Subcutaneous abdominal adipose tissue (tissue), 5 donors: Measurements from ENCODE around the gene LPIN1.

Experiments used
- H3K27ac ChIP-seq: one replicate; pipeline ENCODE4 v1.7.0; 2013; ENCODE audit warnings: low read depth, mild to moderate bottlenecking, inconsistent platforms, low read length, moderate library complexity
- H3K27me3 ChIP-seq, 5 donors: one replicate each; pipeline ENCODE4 v1.7.0; 2013; ENCODE audit warnings: low read length in 5 of 5, inconsistent platforms in 1 of 5; ENCODE audit not compliant: control insufficient read depth in 5 of 5, insufficient read depth in 4 of 5
- H3K36me3 ChIP-seq, 5 donors: one replicate each; pipeline ENCODE4 v1.7.0; 2013; ENCODE audit warnings: low read length in 5 of 5; ENCODE audit not compliant: control insufficient read depth in 5 of 5, insufficient read depth in 5 of 5
- H3K4me1 ChIP-seq, 5 donors: one replicate each; pipeline ENCODE4 v1.7.0; 2013; ENCODE audit warnings: low read length in 5 of 5, mild to moderate bottlenecking in 3 of 5, moderate library complexity in 1 of 5; ENCODE audit not compliant: control insufficient read depth in 5 of 5, insufficient read depth in 5 of 5
- H3K4me3 ChIP-seq, 5 donors: one replicate each; pipeline ENCODE4 v1.7.0; 2013; ENCODE audit warnings: low read length in 5 of 5, low read depth in 1 of 5
- H3K9ac ChIP-seq, 5 donors: one replicate each; pipeline ENCODE4 v1.7.0; 2013; ENCODE audit warnings: low read length in 5 of 5, mild to moderate bottlenecking in 4 of 5, moderate library complexity in 3 of 5
- H3K9me3 ChIP-seq, 5 donors: one replicate each; pipeline ENCODE4 v1.7.0; 2013; ENCODE audit warnings: low read length in 5 of 5; ENCODE audit not compliant: control insufficient read depth in 5 of 5
- donor health status: healthy.
- donor health status: healthy.
- donor health status: healthy.
- donor health status: healthy.
- donor health status: healthy.

The LPIN1 gene

GRCh38 chr2:11761259-11761658 lies 14.8 kb downstream of the LPIN1 start:
- Histone ChIP-seq H3K9me3 (no peaks in the 10 kb centered on the region), H3K27me3 (no peaks in the 10 kb centered on the region), H3K27ac (no peak overlapping the region)

GRCh38 chr2:11762031-11762430 lies 15.6 kb downstream of the LPIN1 start:
- Histone ChIP-seq H3K27ac (no peak overlapping the region), H3K9me3 (no peaks in the 10 kb centered on the region), H3K4me1 (peaks cover 0 to 16% (median 9%) of the 10 kb centered on the region in 5 donors), H3K9ac (no peak overlapping the region), H3K4me3 (no peak overlapping the region), H3K27me3 (no peaks in the 10 kb centered on the region), H3K36me3 (peaks cover 0 to 25% (median 19%) of the 10 kb centered on the region in 5 donors)

More at GRCh38 chr2:11761259-11761658, 14.8 kb downstream of the LPIN1 start:
- Histone ChIP-seq H3K4me3 (no peak overlapping the region), H3K9ac (no peak overlapping the region), H3K4me1 (peaks cover 0 to 13% (median 9%) of the 10 kb centered on the region in 5 donors), H3K36me3 (peaks cover 0 to 17% (median 12%) of the 10 kb centered on the region in 5 donors)

DNA sequence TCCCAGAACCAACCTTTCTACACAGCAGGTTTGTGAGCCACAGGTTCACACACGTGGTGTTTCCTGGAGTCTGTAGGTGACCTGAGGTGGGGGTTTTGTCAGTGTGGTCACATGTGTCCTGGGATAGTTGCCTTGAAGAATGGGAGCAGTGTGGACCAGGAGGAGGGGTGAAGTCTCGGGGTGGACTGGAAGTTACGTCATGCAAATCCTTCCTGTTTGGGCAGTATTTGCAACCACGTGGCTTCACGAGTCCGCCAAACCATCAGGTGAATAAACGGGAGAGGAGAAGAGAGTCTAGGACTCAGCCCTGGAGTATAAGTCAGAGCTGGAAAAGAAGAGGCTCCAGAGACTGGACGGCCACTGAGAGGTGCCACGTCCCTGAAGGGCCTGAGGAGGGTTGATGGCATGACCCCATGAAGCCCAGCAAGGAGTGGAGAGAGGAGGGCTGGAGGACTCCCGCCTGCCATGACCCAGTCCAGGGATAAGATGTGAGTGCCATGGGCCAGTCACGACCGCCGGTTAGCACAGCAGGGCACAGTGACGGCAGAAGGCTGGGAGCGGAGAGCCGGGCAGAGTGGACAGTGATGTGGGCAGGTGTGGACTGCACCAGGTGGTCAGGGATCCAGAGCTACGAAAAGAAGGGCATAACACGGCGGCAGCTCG lies 16.5 kb downstream of the LPIN1 start:
- peaks cover 0 to 34% (median 25%) of the 10 kb centered on the region in 5 donors for H3K36me3 ChIP-seq
- H3K4me1 ChIP-seq = peaks cover 0 to 21% (median 11%) of the 10 kb centered on the region in 5 donors
- no peaks in the 10 kb centered on the region for H3K9me3 ChIP-seq
- no peak overlapping the region for H3K9ac ChIP-seq
- H3K27ac ChIP-seq = no peak overlapping the region
- no peaks in the 10 kb centered on the region for H3K27me3 ChIP-seq
- no peak overlapping the region for H3K4me3 ChIP-seq

GRCh38 chr2:11764359-11764758 lies 17.9 kb downstream of the LPIN1 start:
- Histone ChIP-seq H3K27me3 (no peaks in the 10 kb centered on the region), H3K36me3 (peaks cover 7 to 38% (median 33%) of the 10 kb centered on the region in 5 donors), H3K27ac (no peak overlapping the region), H3K4me1 (peaks cover 0 to 15% (median 9%) of the 10 kb centered on the region in 5 donors), H3K9me3 (no peaks in the 10 kb centered on the region), H3K4me3 (no peak overlapping the region), H3K9ac (no peak overlapping the region)

DNA sequence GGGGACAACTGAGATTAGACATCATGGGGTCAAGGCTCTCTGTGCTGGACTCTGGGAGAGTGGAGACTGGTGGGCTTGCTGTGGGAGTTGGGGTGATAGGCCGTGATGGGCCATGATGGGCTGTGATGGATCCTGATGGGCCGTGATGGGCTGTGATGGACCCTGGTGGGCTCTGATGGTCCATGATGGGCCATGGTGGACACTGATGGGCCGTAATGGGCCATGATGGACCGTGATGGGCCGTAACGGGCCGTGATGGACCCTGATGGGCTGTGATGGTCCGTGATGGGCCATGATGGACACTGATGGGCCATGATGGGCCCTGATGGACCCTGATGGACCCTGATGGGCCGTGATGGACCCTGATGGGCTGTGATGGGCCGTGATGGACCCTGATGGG lies 18.5 kb downstream of the LPIN1 start:
- Histone ChIP-seq H3K4me3 (no peak overlapping the region), H3K36me3 (peaks cover 7 to 40% (median 36%) of the 10 kb centered on the region in 5 donors), H3K9me3 (no peaks in the 10 kb centered on the region), H3K4me1 (peaks cover 0 to 15% (median 9%) of the 10 kb centered on the region in 5 donors), H3K9ac (no peak overlapping the region), H3K27ac (no peak overlapping the region), H3K27me3 (no peaks in the 10 kb centered on the region)

GRCh38 chr2:11765501-11765900 lies 19.1 kb downstream of the LPIN1 start:
- Histone ChIP-seq H3K27ac (no peak overlapping the region), H3K4me3 (no peak overlapping the region), H3K36me3 (peaks cover 7 to 46% (median 41%) of the 10 kb centered on the region in 5 donors), H3K9ac (no peak overlapping the region), H3K9me3 (no peaks in the 10 kb centered on the region), H3K4me1 (peaks cover 0 to 15% (median 9%) of the 10 kb centered on the region in 5 donors), H3K27me3 (no peaks in the 10 kb centered on the region)

GRCh38 chr2:11766016-11766415 lies 19.6 kb downstream of the LPIN1 start:
- Histone ChIP-seq H3K9ac (no peak overlapping the region), H3K27ac (no peak overlapping the region), H3K4me1 (peaks cover 0 to 15% (median 9%) of the 10 kb centered on the region in 5 donors), H3K9me3 (no peaks in the 10 kb centered on the region), H3K4me3 (no peak overlapping the region), H3K36me3 (peaks cover 7 to 50% (median 45%) of the 10 kb centered on the region in 5 donors), H3K27me3 (no peaks in the 10 kb centered on the region)

- Histone ChIP-seq H3K27ac (no peak overlapping the region), H3K4me1 (peaks cover 0 to 21% (median 10%) of the 10 kb centered on the region in 5 donors), H3K27me3 (no peaks in the 10 kb centered on the region), H3K4me3 (no peak overlapping the region), H3K9me3 (no peaks in the 10 kb centered on the region), H3K9ac (no peak overlapping the region), H3K36me3 (peaks cover 7 to 62% (median 54%) of the 10 kb centered on the region in 5 donors)
Observed at GRCh38 chr2:11767779-11768178, 21.3 kb downstream of the LPIN1 start.

DNA sequence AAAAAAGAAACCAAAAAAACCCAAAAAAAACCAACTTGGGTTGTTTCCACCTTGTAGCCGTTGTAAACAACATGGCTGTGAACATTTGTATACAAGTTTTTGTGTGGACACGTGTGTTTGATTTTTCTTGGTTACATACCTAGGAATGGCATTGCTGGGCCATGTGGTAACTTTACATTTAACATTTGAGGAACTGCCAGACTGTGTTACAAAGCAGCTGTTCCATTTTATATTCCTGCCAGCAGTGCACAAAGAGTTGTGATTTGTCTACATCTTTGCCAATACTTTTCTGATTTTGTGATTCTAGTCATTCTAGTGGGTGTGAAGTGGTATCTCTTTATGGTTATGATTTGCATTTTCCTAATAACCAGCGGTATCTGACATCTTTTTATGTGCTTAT lies 22.5 kb downstream of the LPIN1 start:
- Histone ChIP-seq H3K4me1 (peaks cover 0 to 21% (median 8%) of the 10 kb centered on the region in 5 donors), H3K36me3 (peaks cover 10 to 61% (median 56%) of the 10 kb centered on the region in 5 donors), H3K9ac (no peak overlapping the region), H3K4me3 (no peak overlapping the region), H3K27me3 (no peaks in the 10 kb centered on the region), H3K27ac (no peak overlapping the region), H3K9me3 (no peaks in the 10 kb centered on the region)

- H3K9me3 ChIP-seq = no peaks in the 10 kb centered on the region
- peaks cover 15 to 67% (median 62%) of the 10 kb centered on the region in 5 donors for H3K36me3 ChIP-seq
- no peak overlapping the region for H3K27ac ChIP-seq
- H3K27me3 ChIP-seq = no peaks in the 10 kb centered on the region
- no peak overlapping the region for H3K9ac ChIP-seq
- no peak overlapping the region for H3K4me3 ChIP-seq
- peaks cover 0 to 15% (median 3%) of the 10 kb centered on the region in 5 donors for H3K4me1 ChIP-seq
Observed at GRCh38 chr2:11769516-11769915, 23.1 kb downstream of the LPIN1 start.
